Measurements from ENCODE around the gene PRDM11.

DNA sequence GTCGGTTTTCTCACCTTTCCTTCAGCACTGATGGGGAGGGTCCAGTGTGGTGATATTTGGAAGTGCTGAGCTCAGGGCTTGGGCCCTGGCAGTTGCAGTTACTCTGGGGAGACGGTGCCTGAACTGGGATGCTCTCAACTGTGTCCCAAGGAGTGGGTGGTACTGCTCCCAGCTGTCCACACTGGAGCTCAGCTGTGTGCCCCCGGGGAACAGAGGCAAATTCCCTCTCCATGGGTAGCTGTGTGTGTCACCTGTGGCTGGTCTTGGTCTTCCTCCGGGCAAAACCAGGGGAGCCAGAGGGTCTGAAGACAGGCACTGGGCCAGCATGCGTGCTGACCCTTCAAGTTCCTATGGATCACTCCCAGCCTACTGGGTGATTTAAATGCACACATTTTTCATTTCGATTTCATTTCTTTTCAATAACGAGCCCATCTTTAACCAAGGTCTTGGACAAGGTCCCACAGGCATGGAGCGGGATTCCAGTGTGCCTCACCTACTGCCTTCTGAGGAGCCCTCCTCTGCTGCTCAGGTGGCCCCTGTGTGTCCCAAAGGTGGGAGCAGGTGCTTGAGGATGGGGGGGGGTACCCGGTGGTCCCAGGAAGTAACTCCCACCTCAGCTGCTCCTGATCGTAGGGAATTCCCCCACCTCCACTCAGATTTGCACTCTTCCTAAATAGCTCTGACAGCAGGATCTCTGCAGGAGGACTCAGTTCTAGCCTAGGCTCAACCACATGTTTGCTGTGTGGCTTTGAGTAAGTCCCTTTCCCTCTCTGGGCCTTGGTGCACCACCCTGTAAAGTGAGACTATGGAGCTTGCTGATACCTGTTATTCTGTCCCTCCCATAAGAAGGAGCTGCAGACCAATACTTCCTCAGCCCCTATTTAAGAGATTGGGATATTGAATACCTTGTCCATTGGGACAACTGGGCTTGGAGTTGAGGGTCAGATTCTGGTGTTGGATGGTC lies 16.8 kb downstream of the PRDM11 start:
- TF ChIP-seq, protein P1, sequence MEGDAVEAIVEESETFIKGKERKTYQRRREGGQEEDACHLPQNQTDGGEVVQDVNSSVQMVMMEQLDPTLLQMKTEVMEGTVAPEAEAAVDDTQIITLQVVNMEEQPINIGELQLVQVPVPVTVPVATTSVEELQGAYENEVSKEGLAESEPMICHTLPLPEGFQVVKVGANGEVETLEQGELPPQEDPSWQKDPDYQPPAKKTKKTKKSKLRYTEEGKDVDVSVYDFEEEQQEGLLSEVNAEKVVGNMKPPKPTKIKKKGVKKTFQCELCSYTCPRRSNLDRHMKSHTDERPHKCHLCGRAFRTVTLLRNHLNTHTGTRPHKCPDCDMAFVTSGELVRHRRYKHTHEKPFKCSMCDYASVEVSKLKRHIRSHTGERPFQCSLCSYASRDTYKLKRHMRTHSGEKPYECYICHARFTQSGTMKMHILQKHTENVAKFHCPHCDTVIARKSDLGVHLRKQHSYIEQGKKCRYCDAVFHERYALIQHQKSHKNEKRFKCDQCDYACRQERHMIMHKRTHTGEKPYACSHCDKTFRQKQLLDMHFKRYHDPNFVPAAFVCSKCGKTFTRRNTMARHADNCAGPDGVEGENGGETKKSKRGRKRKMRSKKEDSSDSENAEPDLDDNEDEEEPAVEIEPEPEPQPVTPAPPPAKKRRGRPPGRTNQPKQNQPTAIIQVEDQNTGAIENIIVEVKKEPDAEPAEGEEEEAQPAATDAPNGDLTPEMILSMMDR (conservative IDR thresholded peaks at IDR 0.05; ENCODE audit: low read depth, low read length) = no peak
- no peak for TF ChIP-seq EZH2 (IDR thresholded peaks at IDR 0.05; ENCODE audit: borderline replicate concordance, low read depth, low read length, poor library complexity, severe bottlenecking)

All from A673 (cell line).